CD4-positive, alpha-beta memory T cell (primary cell): Measurements from ENCODE around the gene BRF1. TPM values are rescaled to one million over a fixed set of nuclear protein-coding genes. Genes with fewer than 3 reads are reported as not detected.

Experiments used
- CTCF ChIA-PET: fragments of 350-600 bp; sonication (Branson Sonifier 250); formaldehyde crosslinking; loops from one replicate; lab custom pipeline; 2021; ENCODE audit warnings: inconsistent platforms; ENCODE audit not compliant: partially characterized antibody; lab: Charles Lee
- POLR2A ChIA-PET: fragments of 350-600 bp; sonication (Branson Sonifier 250); formaldehyde crosslinking; loops from one replicate; lab custom pipeline; 2021; ENCODE audit not compliant: partially characterized antibody; lab: Charles Lee
- DNase-seq, 5 donors: peaks; one replicate each; pipeline versions ENCODE4 v3.0.0 to v3.0.0-alpha.2; 2020 to 2022; ENCODE audit warnings: mixed read lengths in 1 of 5
- H3K27ac ChIP-seq: one replicate; pipeline ENCODE4 v1.7.0; 2013; ENCODE audit warnings: low read depth, low read length
- H3K27me3 ChIP-seq: 2 replicates; pipeline ENCODE4 v1.7.0; 2013; ENCODE audit warnings: mild to moderate bottlenecking, low read length, moderate library complexity; ENCODE audit not compliant: insufficient read depth
- H3K36me3 ChIP-seq: 2 replicates; pipeline ENCODE4 v1.7.0; 2013; ENCODE audit warnings: mild to moderate bottlenecking, low read length, moderate library complexity; ENCODE audit not compliant: insufficient read depth
- H3K4me1 ChIP-seq: 2 replicates; pipeline ENCODE4 v1.7.0; 2013; ENCODE audit warnings: mild to moderate bottlenecking, low read length, moderate library complexity; ENCODE audit not compliant: insufficient read depth
- H3K4me3 ChIP-seq, 2 donors: one replicate each; pipeline ENCODE4 v1.7.0; 2013; ENCODE audit warnings: low read length in 2 of 2, mild to moderate bottlenecking in 1 of 2
- H3K9me3 ChIP-seq, 2 donors: one replicate each; pipeline ENCODE4 v1.7.0; 2013; ENCODE audit warnings: low read length in 2 of 2, control low read depth in 1 of 2; ENCODE audit not compliant: control insufficient read depth in 1 of 2
- H3K27ac Mint-ChIP-seq, 7 donors: one replicate each; pipeline ENCODE4 v1.8.0; 2020 to 2021; ENCODE audit warnings: mixed read lengths in 7 of 7, mild to moderate bottlenecking in 6 of 7, inconsistent platforms in 3 of 7, moderate library complexity in 3 of 7
- H3K27me3 Mint-ChIP-seq, 2 donors: one replicate each; pipeline ENCODE4 v1.8.0; 2020 to 2021; ENCODE audit warnings: mixed read lengths in 2 of 2
- H3K36me3 Mint-ChIP-seq, 2 donors: one replicate each; pipeline ENCODE4 v1.8.0; 2020 to 2021; ENCODE audit warnings: mixed read lengths in 2 of 2, inconsistent platforms in 1 of 2, mild to moderate bottlenecking in 1 of 2
- H3K4me1 Mint-ChIP-seq, 4 donors: one replicate each; pipeline ENCODE4 v1.8.0; 2020 to 2021; ENCODE audit warnings: mixed read lengths in 4 of 4, mild to moderate bottlenecking in 1 of 4
- H3K4me3 Mint-ChIP-seq, 8 donors: one replicate each; pipeline ENCODE4 v1.8.0; 2020 to 2021; ENCODE audit warnings: mixed read lengths in 8 of 8, mild to moderate bottlenecking in 7 of 8, moderate library complexity in 6 of 8, inconsistent platforms in 3 of 8
- H3K9me3 Mint-ChIP-seq, 8 donors: one replicate each; pipeline ENCODE4 v1.8.0; 2020 to 2021; ENCODE audit warnings: mixed read lengths in 8 of 8, mild to moderate bottlenecking in 5 of 8, inconsistent platforms in 3 of 8, moderate library complexity in 1 of 8
- intact Hi-C: fragments of 100-400 bp; cut with micrococcal nuclease; formaldehyde crosslinking; loops from one replicate; pipeline ENCODE4 v1.15.1; 2023
- polyA plus RNA-seq, 2 donors: library from polyadenylated mRNA; unstranded; fragments of 300-500 nt; fragmentation: Illumina TruSeq; gene quantifications; one replicate each; pipeline ENCODE4 v1.2.3, GENCODE V29; 2021
- total RNA-seq, 2 experiments: library from RNA; stranded (reverse); gene quantifications; one replicate each; pipeline ENCODE4 v1.2.3, GENCODE V29; 2021

The BRF1 gene
- total and polyA plus RNA-seq, 4 experiments from 2014 or later = 3.0 to 56.0 (median 30.0) TPM

- Histone ChIP-seq H3K27ac (no peak overlapping the region), H3K36me3 (no peaks in the 10 kb centered on the region), H3K9me3 (no peaks in the 10 kb centered on the region), H3K4me1 (peaks cover 22% of the 10 kb centered on the region), H3K27me3 (no peaks in the 10 kb centered on the region), H3K4me3 (peak overlapping the region; percentile 49 to 52)
- intact Hi-C loops = no loop called here
- ChIA-PET CTCF (no interaction called here), POLR2A (interaction anchor here (0.9 to 7.2 kb wide), 13 partner anchors 15 to 563 kb away, joined by 3 to 136 read pairs (median 7); partner anchors contain the start of genes BRF1, BTBD6, CDCA4 and GPR132)
- Mint-ChIP-seq H3K4me1 (peaks cover 8 to 31% (median 23%) of the 10 kb centered on the region in 4 donors), H3K27me3 (no peaks in the 10 kb centered on the region), H3K36me3 (peaks cover 0 to 7% of the 10 kb centered on the region in 2 donors), H3K9me3 (peaks cover 0 to 3% (median 0%) of the 10 kb centered on the region in 8 donors), H3K27ac (peak overlapping the region; percentile 78 to 93 (median 82)), H3K4me3 (peak overlapping the region; percentile 83 to 93 (median 85))
- DNase-seq = peak; percentile 65 to 78 (median 73)
Observed at GRCh38 chr14:105315211-105315721, 14.5 kb upstream of the BRF1 start.

- H3K27ac Mint-ChIP-seq = peak within 1 kb of the TSS; percentile 86 to 94 (median 90)
- intact Hi-C loops = loop anchor here (1.0 kb wide), 4 partner anchors 13 to 221 kb away; partner anchors contain the start of gene BRF1
- DNase-seq = peak; percentile 61 to 87 (median 83)
- Histone ChIP-seq H3K9me3 (no peaks in the 10 kb centered on the region), H3K27me3 (no peaks in the 10 kb centered on the region), H3K27ac (peak within 1 kb of the TSS; percentile 62), H3K4me1 (peaks cover 22% of the 10 kb centered on the region), H3K36me3 (no peaks in the 10 kb centered on the region), H3K4me3 (peak within 1 kb of the TSS; percentile 49 to 52)
- H3K27me3 Mint-ChIP-seq = no peaks in the 10 kb centered on the region
- POLR2A ChIA-PET = interaction anchor here (0.6 to 7.2 kb wide), 21 partner anchors 8 to 562 kb away, joined by 3 to 136 read pairs (median 6); partner anchors contain the start of genes BRF1, BTBD6, CDCA4 and CRIP1
- CTCF ChIA-PET = interaction anchor here (1.8 to 2.1 kb wide), 2 partner anchors 14 to 38 kb away, joined by 5 to 11 read pairs; partner anchors contain the start of gene BRF1
- peaks cover 0 to 7% of the 10 kb centered on the region in 2 donors for H3K36me3 Mint-ChIP-seq
- peaks cover 0 to 3% (median 0%) of the 10 kb centered on the region in 8 donors for H3K9me3 Mint-ChIP-seq
- H3K4me1 Mint-ChIP-seq = peaks cover 7 to 31% (median 22%) of the 10 kb centered on the region in 4 donors
- H3K4me3 Mint-ChIP-seq = peak within 1 kb of the TSS; percentile 84 to 93 (median 86)
Observed at GRCh38 chr14:105314287-105315200, 13.7 kb upstream of the BRF1 start, which contains the start of gene PACS2. Gene PACS2, plus strand, starts transcription at chr14:105314748. Its CDS starts 171 bp downstream, at chr14:105314919.

GRCh38 chr14:105313381-105314286 is 12.8 kb upstream of the BRF1 start:
- intact Hi-C loops = loop anchor here (1.0 kb wide), 4 partner anchors 12 to 220 kb away; partner anchors contain the start of gene BRF1
- H3K27ac Mint-ChIP-seq = peak overlapping the region; percentile 86 to 94 (median 90)
- DNase-seq = peak in 1 of 5 donors; percentile 49
- CTCF ChIA-PET = interaction anchor here (1.8 to 2.1 kb wide), 2 partner anchors 13 to 38 kb away, joined by 5 to 11 read pairs; partner anchors contain the start of gene BRF1
- H3K9me3 Mint-ChIP-seq = peaks cover 0 to 3% (median 0%) of the 10 kb centered on the region in 8 donors
- peaks cover 6 to 31% (median 21%) of the 10 kb centered on the region in 4 donors for H3K4me1 Mint-ChIP-seq
- POLR2A ChIA-PET = interaction anchor here (1.0 to 7.2 kb wide), 19 partner anchors 8 to 561 kb away, joined by 3 to 136 read pairs (median 6); partner anchors contain the start of genes BRF1, BTBD6, CDCA4 and CRIP1
- peaks cover 22% of the 10 kb centered on the region for H3K4me1 ChIP-seq
- no peaks in the 10 kb centered on the region for H3K27me3 ChIP-seq
- H3K27ac ChIP-seq = peak overlapping the region; percentile 62
- no peaks in the 10 kb centered on the region for H3K36me3 ChIP-seq
- no peaks in the 10 kb centered on the region for H3K9me3 ChIP-seq
- H3K36me3 Mint-ChIP-seq = peaks cover 0 to 7% of the 10 kb centered on the region in 2 donors
- peak overlapping the region in 1 of 2 donors; percentile 47 for H3K4me3 ChIP-seq
- peak overlapping the region; percentile 78 to 88 (median 82) for H3K4me3 Mint-ChIP-seq
- H3K27me3 Mint-ChIP-seq = no peaks in the 10 kb centered on the region

GRCh38 chr14:105312973-105313372 is 12.2 kb upstream of the BRF1 start:
- peaks cover 0 to 7% of the 10 kb centered on the region in 2 donors for H3K36me3 Mint-ChIP-seq
- DNase-seq = no peak
- peaks cover 6 to 31% (median 21%) of the 10 kb centered on the region in 4 donors for H3K4me1 Mint-ChIP-seq
- intact Hi-C loops = no loop called here
- Histone ChIP-seq H3K9me3 (no peaks in the 10 kb centered on the region), H3K27ac (no peak overlapping the region), H3K4me1 (peaks cover 22% of the 10 kb centered on the region), H3K4me3 (no peak overlapping the region), H3K27me3 (no peaks in the 10 kb centered on the region), H3K36me3 (no peaks in the 10 kb centered on the region)
- CTCF ChIA-PET = interaction anchor here (1.8 to 2.1 kb wide), 2 partner anchors 12 to 39 kb away, joined by 5 to 11 read pairs; partner anchors contain the start of gene BRF1
- H3K9me3 Mint-ChIP-seq = peaks cover 0 to 3% (median 0%) of the 10 kb centered on the region in 8 donors
- POLR2A ChIA-PET = interaction anchor here (1.3 to 7.2 kb wide), 4 partner anchors 13 to 177 kb away, joined by 4 to 136 read pairs (median 12); partner anchors contain the start of gene BRF1
- peak overlapping the region in 5 of 7 donors; percentile 4 to 90 (median 89) for H3K27ac Mint-ChIP-seq
- no peaks in the 10 kb centered on the region for H3K27me3 Mint-ChIP-seq
- peak overlapping the region in 3 of 8 donors; percentile 15 to 88 (median 86) for H3K4me3 Mint-ChIP-seq

GRCh38 chr14:105311838-105312237 is 11.0 kb upstream of the BRF1 start:
- no peak overlapping the region for H3K27ac Mint-ChIP-seq
- Histone ChIP-seq H3K4me1 (peaks cover 22% of the 10 kb centered on the region), H3K4me3 (no peak overlapping the region), H3K9me3 (no peaks in the 10 kb centered on the region), H3K27me3 (no peaks in the 10 kb centered on the region), H3K36me3 (no peaks in the 10 kb centered on the region), H3K27ac (no peak overlapping the region)
- no peak for DNase-seq
- H3K4me3 Mint-ChIP-seq = peak overlapping the region in 1 of 8 donors; percentile 31
- no peaks in the 10 kb centered on the region for H3K27me3 Mint-ChIP-seq
- H3K4me1 Mint-ChIP-seq = peaks cover 6 to 23% (median 14%) of the 10 kb centered on the region in 4 donors
- peaks cover 5 to 7% of the 10 kb centered on the region in 2 donors for H3K36me3 Mint-ChIP-seq
- ChIA-PET CTCF (interaction anchor here (1.2 kb wide), 1 partner anchor 10 kb away, joined by 4 read pairs; the partner anchor contains the start of gene BRF1), POLR2A (interaction anchor here (7.2 kb wide), 1 partner anchor 11 kb away, joined by 136 read pairs; the partner anchor contains the start of gene BRF1)
- H3K9me3 Mint-ChIP-seq = peaks cover 0 to 3% (median 0%) of the 10 kb centered on the region in 8 donors
- intact Hi-C loops = no loop called here

- CTCF ChIA-PET = no interaction called here
- Mint-ChIP-seq H3K4me3 (no peak overlapping the region), H3K4me1 (peaks cover 10 to 19% (median 11%) of the 10 kb centered on the region in 4 donors), H3K27me3 (no peaks in the 10 kb centered on the region), H3K27ac (peak overlapping the region in 1 of 7 donors; percentile 13), H3K9me3 (peaks cover 0 to 3% (median 0%) of the 10 kb centered on the region in 8 donors), H3K36me3 (peaks cover 2 to 5% of the 10 kb centered on the region in 2 donors)
- DNase-seq = no peak
- no peaks in the 10 kb centered on the region for H3K36me3 ChIP-seq
- no peaks in the 10 kb centered on the region for H3K9me3 ChIP-seq
- peaks cover 17% of the 10 kb centered on the region for H3K4me1 ChIP-seq
- H3K27me3 ChIP-seq = no peaks in the 10 kb centered on the region
- no peak overlapping the region for H3K27ac ChIP-seq
- no peak overlapping the region for H3K4me3 ChIP-seq
- POLR2A ChIA-PET = no interaction called here
- intact Hi-C loops = no loop called here
Observed at GRCh38 chr14:105309371-105309770, 8.6 kb upstream of the BRF1 start.
